Liver (tissue), 3 donors: ENCODE results near the gene SMKR1.

Experiments used
- CTCF ChIP-seq: fragments of 150-350 bp; IDR thresholded peaks from 2 replicates; pipeline ENCODE4 v1.5.1; 2017; ENCODE audit warnings: improper control_type of control experiment, low read depth, low read length; ENCODE audit not compliant: missing input control
- EGR1 ChIP-seq, 2 donors: IDR thresholded peaks; 2 replicates each; pipeline ENCODE4 v1.6.1; 2016 to 2018; ENCODE audit warnings: antibody characterized with exemption in 2 of 2, low read depth in 2 of 2
- FOXA1 ChIP-seq: IDR thresholded peaks from 2 replicates; pipeline ENCODE4 v1.6.1; 2016; ENCODE audit warnings: antibody characterized with exemption
- HNF4A ChIP-seq, 2 donors: conservative IDR thresholded peaks; 2 replicates each; pipeline ENCODE4 v1.6.1; 2016; ENCODE audit warnings: antibody characterized with exemption in 2 of 2, mild to moderate bottlenecking in 2 of 2
- HNF4G ChIP-seq: IDR thresholded peaks from 2 replicates; pipeline ENCODE4 v1.6.1; 2016; ENCODE audit warnings: antibody characterized with exemption
- RAD21 ChIP-seq, 2 donors: IDR thresholded peaks; 2 replicates each; pipeline ENCODE4 v1.6.1; 2016; ENCODE audit warnings: antibody characterized with exemption in 2 of 2, mild to moderate bottlenecking in 2 of 2
- SP1 ChIP-seq: IDR thresholded peaks from 2 replicates; pipeline ENCODE4 v1.6.1; 2018; ENCODE audit warnings: antibody characterized with exemption, mild to moderate bottlenecking
- TAF1 ChIP-seq: conservative IDR thresholded peaks from 2 replicates; pipeline ENCODE4 v1.6.1; 2016; ENCODE audit warnings: antibody characterized with exemption, mild to moderate bottlenecking
- TF ChIP-seq, protein P1 (sequence below): IDR thresholded peaks from 2 replicates; pipeline ENCODE4 v1.6.1; 2016; ENCODE audit warnings: antibody characterized with exemption, mild to moderate bottlenecking
- TF ChIP-seq, protein P2 (sequence below): IDR thresholded peaks from 2 replicates; pipeline ENCODE4 v1.6.1; 2016; ENCODE audit warnings: antibody characterized with exemption
- donor health status: healthy.
- donor health status: healthy.

- TF ChIP-seq SP1 (no peak), CTCF (no peak), RAD21 (IDR thresholded peaks at IDR 0.05) (no peak), EGR1 (IDR thresholded peaks at IDR 0.05; ENCODE audit: low read depth in 2 of 2) (no peak), HNF4G (no peak), HNF4A (conservative IDR thresholded peaks at IDR 0.05) (no peak), TAF1 (no peak), FOXA1 (no peak)
- TF ChIP-seq, protein P1, sequence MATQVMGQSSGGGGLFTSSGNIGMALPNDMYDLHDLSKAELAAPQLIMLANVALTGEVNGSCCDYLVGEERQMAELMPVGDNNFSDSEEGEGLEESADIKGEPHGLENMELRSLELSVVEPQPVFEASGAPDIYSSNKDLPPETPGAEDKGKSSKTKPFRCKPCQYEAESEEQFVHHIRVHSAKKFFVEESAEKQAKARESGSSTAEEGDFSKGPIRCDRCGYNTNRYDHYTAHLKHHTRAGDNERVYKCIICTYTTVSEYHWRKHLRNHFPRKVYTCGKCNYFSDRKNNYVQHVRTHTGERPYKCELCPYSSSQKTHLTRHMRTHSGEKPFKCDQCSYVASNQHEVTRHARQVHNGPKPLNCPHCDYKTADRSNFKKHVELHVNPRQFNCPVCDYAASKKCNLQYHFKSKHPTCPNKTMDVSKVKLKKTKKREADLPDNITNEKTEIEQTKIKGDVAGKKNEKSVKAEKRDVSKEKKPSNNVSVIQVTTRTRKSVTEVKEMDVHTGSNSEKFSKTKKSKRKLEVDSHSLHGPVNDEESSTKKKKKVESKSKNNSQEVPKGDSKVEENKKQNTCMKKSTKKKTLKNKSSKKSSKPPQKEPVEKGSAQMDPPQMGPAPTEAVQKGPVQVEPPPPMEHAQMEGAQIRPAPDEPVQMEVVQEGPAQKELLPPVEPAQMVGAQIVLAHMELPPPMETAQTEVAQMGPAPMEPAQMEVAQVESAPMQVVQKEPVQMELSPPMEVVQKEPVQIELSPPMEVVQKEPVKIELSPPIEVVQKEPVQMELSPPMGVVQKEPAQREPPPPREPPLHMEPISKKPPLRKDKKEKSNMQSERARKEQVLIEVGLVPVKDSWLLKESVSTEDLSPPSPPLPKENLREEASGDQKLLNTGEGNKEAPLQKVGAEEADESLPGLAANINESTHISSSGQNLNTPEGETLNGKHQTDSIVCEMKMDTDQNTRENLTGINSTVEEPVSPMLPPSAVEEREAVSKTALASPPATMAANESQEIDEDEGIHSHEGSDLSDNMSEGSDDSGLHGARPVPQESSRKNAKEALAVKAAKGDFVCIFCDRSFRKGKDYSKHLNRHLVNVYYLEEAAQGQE = no peak
- TF ChIP-seq, protein P2, sequence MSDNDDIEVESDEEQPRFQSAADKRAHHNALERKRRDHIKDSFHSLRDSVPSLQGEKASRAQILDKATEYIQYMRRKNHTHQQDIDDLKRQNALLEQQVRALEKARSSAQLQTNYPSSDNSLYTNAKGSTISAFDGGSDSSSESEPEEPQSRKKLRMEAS = no peak
Measured at GRCh38 chr7:129501760-129502707, at the start of gene SMKR1.
